Measurements from ENCODE around the gene PTPRN. TPM values are rescaled to one million over a fixed set of nuclear protein-coding genes. Genes with fewer than 3 reads are reported as not detected.
A peak's percentile ranks its signal among the peaks of the same experiment; 100 is the strongest.

Gene PTPRN
- total and polyA plus RNA-seq, 10 of the 15 experiments (the other 5 are each of a cell fraction or from before 2014, with no cell fraction given) = 0.28 to 0.69 TPM; not detected in 8

- Histone ChIP-seq H3K9ac (ENCODE audit: control insufficient read depth, insufficient read depth, low read length) (peak overlapping the region; percentile 77), H3K4me3 (peak overlapping the region; percentile 90), H3K79me2 (ENCODE audit: control insufficient read depth, insufficient read depth, low read length) (peaks cover 31% of the 10 kb centered on the region), H3K4me2 (ENCODE audit: control insufficient read depth, insufficient read depth) (peak overlapping the region; percentile 88), H4K20me1 (ENCODE audit: control insufficient read depth, insufficient read depth) (0 out of 2 replicates have a peak, but pooled peaks cover 4% of the 10 kb centered on the region), H3K4me1 (ENCODE audit: control insufficient read depth, insufficient read depth, low read length) (peaks cover 47% of the 10 kb centered on the region), H3K27ac (ENCODE audit: control insufficient read depth, insufficient read depth) (peak overlapping the region; percentile 70), H3K36me3 (ENCODE audit: control insufficient read depth in 2 of 2, insufficient read depth in 2 of 2, low read length in 1 of 2) (peaks cover 10 to 15% of the 10 kb centered on the region in 2 experiments), H3K27me3 (replicated peaks in 1 of 2; ENCODE audit: control insufficient read depth in 2 of 2, insufficient read depth in 2 of 2, low read length in 1 of 2) (no peaks in the 10 kb centered on the region), H2AFZ (ENCODE audit: control insufficient read depth, low read depth, low read length) (no peak overlapping the region; the same call in 1 of the 2 replicates), H3K9me3 (replicated peaks; ENCODE audit: control insufficient read depth, insufficient read depth, low read length) (no peaks in the 10 kb centered on the region)
- in situ Hi-C loops (cut with MboI) (no loop called here), intact Hi-C loops (cut with micrococcal nuclease; ENCODE audit: unreplicated experiment) (no loop called here)
- CTCF ChIA-PET = interaction anchor here (0.7 to 3.4 kb wide), 6 partner anchors 8 to 49 kb away, joined by 3 to 40 read pairs (median 4); partner anchors contain the start of genes DNAJB2 and TUBA4A
- WGBS (ENCODE audit: insufficient coverage, insufficient replicate concordance, low lambda C conversion rate, missing lambda C conversion rate) = 15% methylated on average over 10 of the region's 10 CpGs
- TF ChIP-seq CHD1 (IDR thresholded peaks at IDR 0.05; ENCODE audit: low read depth, low read length) = no peak
- TF ChIP-seq NR2C1 (IDR thresholded peaks at IDR 0.05) = no peak
- no peak for TF ChIP-seq IRF4 (IDR thresholded peaks at IDR 0.05; ENCODE audit: low read depth, low read length)
- TF ChIP-seq, protein P1, sequence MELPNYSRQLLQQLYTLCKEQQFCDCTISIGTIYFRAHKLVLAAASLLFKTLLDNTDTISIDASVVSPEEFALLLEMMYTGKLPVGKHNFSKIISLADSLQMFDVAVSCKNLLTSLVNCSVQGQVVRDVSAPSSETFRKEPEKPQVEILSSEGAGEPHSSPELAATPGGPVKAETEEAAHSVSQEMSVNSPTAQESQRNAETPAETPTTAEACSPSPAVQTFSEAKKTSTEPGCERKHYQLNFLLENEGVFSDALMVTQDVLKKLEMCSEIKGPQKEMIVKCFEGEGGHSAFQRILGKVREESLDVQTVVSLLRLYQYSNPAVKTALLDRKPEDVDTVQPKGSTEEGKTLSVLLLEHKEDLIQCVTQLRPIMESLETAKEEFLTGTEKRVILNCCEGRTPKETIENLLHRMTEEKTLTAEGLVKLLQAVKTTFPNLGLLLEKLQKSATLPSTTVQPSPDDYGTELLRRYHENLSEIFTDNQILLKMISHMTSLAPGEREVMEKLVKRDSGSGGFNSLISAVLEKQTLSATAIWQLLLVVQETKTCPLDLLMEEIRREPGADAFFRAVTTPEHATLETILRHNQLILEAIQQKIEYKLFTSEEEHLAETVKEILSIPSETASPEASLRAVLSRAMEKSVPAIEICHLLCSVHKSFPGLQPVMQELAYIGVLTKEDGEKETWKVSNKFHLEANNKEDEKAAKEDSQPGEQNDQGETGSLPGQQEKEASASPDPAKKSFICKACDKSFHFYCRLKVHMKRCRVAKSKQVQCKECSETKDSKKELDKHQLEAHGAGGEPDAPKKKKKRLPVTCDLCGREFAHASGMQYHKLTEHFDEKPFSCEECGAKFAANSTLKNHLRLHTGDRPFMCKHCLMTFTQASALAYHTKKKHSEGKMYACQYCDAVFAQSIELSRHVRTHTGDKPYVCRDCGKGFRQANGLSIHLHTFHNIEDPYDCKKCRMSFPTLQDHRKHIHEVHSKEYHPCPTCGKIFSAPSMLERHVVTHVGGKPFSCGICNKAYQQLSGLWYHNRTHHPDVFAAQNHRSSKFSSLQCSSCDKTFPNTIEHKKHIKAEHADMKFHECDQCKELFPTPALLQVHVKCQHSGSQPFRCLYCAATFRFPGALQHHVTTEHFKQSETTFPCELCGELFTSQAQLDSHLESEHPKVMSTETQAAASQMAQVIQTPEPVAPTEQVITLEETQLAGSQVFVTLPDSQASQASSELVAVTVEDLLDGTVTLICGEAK (IDR thresholded peaks at IDR 0.05; ENCODE audit: borderline replicate concordance) = no peak
- no peak for TF ChIP-seq SREBF1 (IDR thresholded peaks at IDR 0.05; ENCODE audit: low read length)
- TF ChIP-seq RELA (IDR thresholded peaks at IDR 0.05; ENCODE audit: borderline replicate concordance, partially characterized antibody) = no peak
- no peak for TF ChIP-seq TCF7 (IDR thresholded peaks at IDR 0.05; ENCODE audit: borderline replicate concordance)
- no peak for TF ChIP-seq POLR2AphosphoS5 (IDR thresholded peaks at IDR 0.05; ENCODE audit: low read length)
- TF ChIP-seq ELK1 (IDR thresholded peaks at IDR 0.05; ENCODE audit: low read depth, low read length) = no peak
- no peak for TF ChIP-seq LARP7 (IDR thresholded peaks at IDR 0.05)
- TF ChIP-seq FOS (IDR thresholded peaks at IDR 0.05; ENCODE audit: borderline replicate concordance, extremely low read depth, insufficient read length) = no peak
- TF ChIP-seq RUNX3 (IDR thresholded peaks at IDR 0.05; ENCODE audit: low read length) = no peak
- no peak for TF ChIP-seq NFIC (IDR thresholded peaks at IDR 0.05; ENCODE audit: low read depth, low read length)
- DNase-seq (ENCODE audit: low read depth, low spot score) (no peak), FAIRE-seq (no peak), ATAC-seq (no peak)
- RAD21 ChIA-PET (ENCODE audit: unreplicated experiment) = interaction anchor here (1.8 to 2.3 kb wide), 4 partner anchors 9 to 49 kb away, joined by 5 to 20 read pairs (median 13); partner anchors contain the start of genes ANKZF1, ATG9A and DNAJB2
- POLR2A ChIA-PET = interaction anchor here (0.9 to 3.0 kb wide), 11 partner anchors 9 to 69 kb away, joined by 3 to 31 read pairs (median 10); partner anchors contain the start of genes ABCB6, ANKZF1, ATG9A and CNPPD1
- SMC1A ChIA-PET (ENCODE audit: uncharacterized antibody, unreplicated experiment) = interaction anchor here (1.4 to 2.5 kb wide), 6 partner anchors 9 to 72 kb away, joined by 5 to 16 read pairs (median 8); partner anchors contain the start of gene DNAJB2
- BruUV-seq (replicated peaks) = no TSS peak
Measured at GRCh38 chr2:219245899-219246230, 63.3 kb downstream of the PTPRN start.

Measured in GM12878 (cell line).